Calu3 (cell line): Measurements from ENCODE around the gene SPINK13. TPM values are rescaled to one million over a fixed set of nuclear protein-coding genes. Genes with fewer than 3 reads are reported as not detected.
"Not testable (repeated sequence)": the region's sequence is repeated elsewhere in the genome, so short reads cannot be mapped to it uniquely, and the experiment has no call there.

Experiments used
- BruUV-seq: library from RNA; stranded (reverse); fragments of 400-500 nt; replicated peaks from 2 replicates; lab custom pipeline; 2021; lab: Mats Ljungman, UMichigan
- CTCF ChIA-PET: fragments of 300-600 bp; sonication (Branson Sonifier 250); formaldehyde crosslinking; loops from one replicate; lab custom pipeline; 2022; ENCODE audit warnings: antibody characterized with exemption; lab: Charles Lee
- DNase-seq: peaks from one replicate; pipeline ENCODE4 v3.0.0; 2022
- H3K27ac Mint-ChIP-seq: one replicate; pipeline ENCODE4 v1.8.0; 2022; ENCODE audit warnings: mixed read lengths; ENCODE audit not compliant: unreplicated experiment
- H3K27me3 Mint-ChIP-seq: one replicate; pipeline ENCODE4 v1.8.0; 2022; ENCODE audit warnings: mixed read lengths; ENCODE audit not compliant: unreplicated experiment
- H3K36me3 Mint-ChIP-seq: one replicate; pipeline ENCODE4 v1.8.0; 2022; ENCODE audit warnings: mild to moderate bottlenecking, moderate library complexity, mixed read lengths; ENCODE audit not compliant: insufficient read depth, unreplicated experiment
- H3K4me1 Mint-ChIP-seq: one replicate; pipeline ENCODE4 v1.8.0; 2022; ENCODE audit warnings: mild to moderate bottlenecking, low read depth, mixed read lengths; ENCODE audit not compliant: unreplicated experiment
- H3K4me3 Mint-ChIP-seq: one replicate; pipeline ENCODE4 v1.8.0; 2022; ENCODE audit warnings: mild to moderate bottlenecking, low read depth, moderate library complexity, mixed read lengths; ENCODE audit not compliant: unreplicated experiment
- H3K9me3 Mint-ChIP-seq: one replicate; pipeline ENCODE4 v1.8.0; 2022; ENCODE audit warnings: low read depth, mixed read lengths; ENCODE audit not compliant: unreplicated experiment
- intact Hi-C: fragments of 100-400 bp; cut with micrococcal nuclease; formaldehyde crosslinking; loops from one replicate; pipeline ENCODE4 v1.10.0; 2022; ENCODE audit not compliant: unreplicated experiment
- total RNA-seq: library from RNA; stranded (reverse); gene quantifications from 2 replicates; pipeline ENCODE4 v1.2.3, GENCODE V29; 2022
- TF ChIP-seq, protein P1 (sequence below): fragments of 200-600 bp; IDR thresholded peaks from one replicate; pipeline ENCODE4 v1.8.0; 2022; ENCODE audit warnings: antibody characterized with exemption; ENCODE audit not compliant: unreplicated experiment

Gene SPINK13
- total RNA-seq, 1 experiment from 2014 or later = not detected

DNA sequence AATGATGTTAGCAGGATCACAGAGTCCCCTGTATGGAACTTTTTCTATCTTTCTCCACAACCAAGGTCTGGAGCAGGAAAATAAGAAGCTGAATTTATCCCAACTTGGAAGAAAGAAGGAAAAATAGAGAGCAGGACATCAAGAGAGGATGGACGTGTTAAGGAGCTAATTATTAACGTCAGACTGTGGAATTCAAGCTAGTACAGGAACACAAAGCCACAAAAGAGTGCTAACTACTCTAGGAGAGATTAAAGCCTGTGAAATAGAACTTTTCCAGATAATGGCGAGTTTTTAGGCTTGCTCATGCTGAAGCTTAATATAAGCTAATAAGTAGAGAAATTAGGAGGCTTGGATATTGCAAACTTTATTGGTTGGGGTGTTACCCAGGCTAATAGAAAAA, 632 bp upstream of the SPINK13 start:
- DNase-seq = no peak
- H3K9me3 Mint-ChIP-seq = peaks cover 8% of the 10 kb centered on the region
- TF ChIP-seq, protein P1, sequence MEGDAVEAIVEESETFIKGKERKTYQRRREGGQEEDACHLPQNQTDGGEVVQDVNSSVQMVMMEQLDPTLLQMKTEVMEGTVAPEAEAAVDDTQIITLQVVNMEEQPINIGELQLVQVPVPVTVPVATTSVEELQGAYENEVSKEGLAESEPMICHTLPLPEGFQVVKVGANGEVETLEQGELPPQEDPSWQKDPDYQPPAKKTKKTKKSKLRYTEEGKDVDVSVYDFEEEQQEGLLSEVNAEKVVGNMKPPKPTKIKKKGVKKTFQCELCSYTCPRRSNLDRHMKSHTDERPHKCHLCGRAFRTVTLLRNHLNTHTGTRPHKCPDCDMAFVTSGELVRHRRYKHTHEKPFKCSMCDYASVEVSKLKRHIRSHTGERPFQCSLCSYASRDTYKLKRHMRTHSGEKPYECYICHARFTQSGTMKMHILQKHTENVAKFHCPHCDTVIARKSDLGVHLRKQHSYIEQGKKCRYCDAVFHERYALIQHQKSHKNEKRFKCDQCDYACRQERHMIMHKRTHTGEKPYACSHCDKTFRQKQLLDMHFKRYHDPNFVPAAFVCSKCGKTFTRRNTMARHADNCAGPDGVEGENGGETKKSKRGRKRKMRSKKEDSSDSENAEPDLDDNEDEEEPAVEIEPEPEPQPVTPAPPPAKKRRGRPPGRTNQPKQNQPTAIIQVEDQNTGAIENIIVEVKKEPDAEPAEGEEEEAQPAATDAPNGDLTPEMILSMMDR = no peak
- CTCF ChIA-PET = interaction anchor here (0.7 to 1.4 kb wide), 6 partner anchors 13 to 130 kb away, joined by 3 to 5 read pairs (median 4); no protein-coding TSS in a partner anchor
- intact Hi-C loops = no loop called here
- no TSS peak for BruUV-seq
- H3K4me1 Mint-ChIP-seq = peaks cover 27% of the 10 kb centered on the region
- peak overlapping the region; percentile 88 for H3K27ac Mint-ChIP-seq
- no peaks in the 10 kb centered on the region for H3K36me3 Mint-ChIP-seq
- no peaks in the 10 kb centered on the region for H3K27me3 Mint-ChIP-seq
- peak overlapping the region; percentile 51 for H3K4me3 Mint-ChIP-seq

DNA sequence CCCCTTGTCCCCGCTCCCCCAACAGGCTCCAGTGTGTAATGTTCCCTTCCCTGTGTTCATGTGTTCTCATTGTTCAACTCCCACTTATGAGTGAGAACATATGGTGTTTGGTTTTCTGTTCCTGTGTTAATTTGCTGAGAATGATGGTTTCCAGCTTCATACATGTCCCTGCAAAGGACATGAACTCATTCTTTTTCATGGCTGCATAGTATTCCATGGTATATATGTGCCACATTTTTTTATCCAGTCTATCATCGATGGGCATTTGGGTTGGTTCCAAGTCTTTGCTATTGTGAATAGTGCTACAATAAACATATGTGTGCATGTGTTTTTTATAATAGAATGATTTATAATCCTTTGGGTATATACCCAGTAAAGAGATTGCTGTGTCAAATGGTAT, 6.5 kb downstream of the SPINK13 start:
- H3K4me3 Mint-ChIP-seq, DNase-seq, CTCF ChIA-PET, H3K4me1 Mint-ChIP-seq, intact Hi-C loops, H3K27me3 Mint-ChIP-seq, BruUV-seq, H3K36me3 Mint-ChIP-seq, H3K27ac Mint-ChIP-seq: not testable (repeated sequence)
- H3K9me3 Mint-ChIP-seq = peaks cover 12% of the 10 kb centered on the region

DNA sequence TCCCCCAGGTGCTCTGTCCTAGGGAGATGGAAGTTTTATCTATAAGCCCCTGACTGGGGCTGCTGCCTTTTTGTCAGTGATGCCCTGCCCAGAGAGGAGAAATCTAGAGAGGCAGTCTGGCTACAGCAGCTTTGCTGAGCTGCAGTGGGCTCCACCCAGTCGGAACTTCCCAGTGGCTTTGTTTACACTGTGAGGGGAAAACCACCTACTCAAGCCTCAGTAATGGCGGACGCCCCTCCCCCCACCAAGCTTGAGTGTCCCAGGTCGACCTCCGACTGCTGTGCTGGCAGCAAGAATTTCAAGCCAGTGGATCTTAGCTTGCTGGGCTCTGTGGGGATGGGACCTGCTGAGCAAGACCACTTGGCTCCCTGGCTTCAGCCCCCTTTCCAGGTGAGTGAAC, 12.3 kb downstream of the SPINK13 start:
- H3K4me3 Mint-ChIP-seq, H3K27me3 Mint-ChIP-seq, BruUV-seq, H3K36me3 Mint-ChIP-seq, H3K4me1 Mint-ChIP-seq, H3K27ac Mint-ChIP-seq, intact Hi-C loops: not testable (repeated sequence)
- CTCF ChIA-PET = interaction anchor here (0.7 to 1.3 kb wide), 4 partner anchors 10 to 13 kb away, joined by 3 to 5 read pairs (median 4); partner anchors contain the start of gene SPINK13
- peak; percentile 64 for DNase-seq
- peaks cover 12% of the 10 kb centered on the region for H3K9me3 Mint-ChIP-seq

DNA sequence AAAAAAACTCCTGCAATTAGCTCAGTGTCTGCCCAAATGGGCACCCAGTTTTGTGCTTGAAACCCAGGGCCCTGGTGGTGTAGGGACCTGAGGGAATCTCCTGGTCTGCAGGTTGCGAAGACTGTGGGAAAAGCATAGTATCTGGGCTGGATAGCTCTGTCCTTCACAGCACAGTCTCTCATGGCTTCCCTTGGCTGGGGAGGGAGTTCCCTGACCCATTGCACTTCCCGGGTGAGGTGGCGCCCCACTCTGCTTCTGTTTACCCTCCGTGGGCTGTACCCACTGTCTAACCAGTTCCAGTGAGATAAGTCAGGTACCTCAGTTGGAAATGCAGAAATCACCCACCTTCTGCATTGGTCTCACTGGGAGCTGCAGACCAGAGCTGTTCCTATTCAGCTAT, 12.7 kb downstream of the SPINK13 start:
- H3K4me1 Mint-ChIP-seq, H3K27ac Mint-ChIP-seq, H3K4me3 Mint-ChIP-seq, H3K36me3 Mint-ChIP-seq, H3K27me3 Mint-ChIP-seq, BruUV-seq, intact Hi-C loops: not testable (repeated sequence)
- peak; percentile 4 for DNase-seq
- CTCF ChIA-PET = interaction anchor here (0.7 to 1.3 kb wide), 4 partner anchors 10 to 13 kb away, joined by 3 to 5 read pairs (median 4); partner anchors contain the start of gene SPINK13
- peaks cover 12% of the 10 kb centered on the region for H3K9me3 Mint-ChIP-seq

DNA sequence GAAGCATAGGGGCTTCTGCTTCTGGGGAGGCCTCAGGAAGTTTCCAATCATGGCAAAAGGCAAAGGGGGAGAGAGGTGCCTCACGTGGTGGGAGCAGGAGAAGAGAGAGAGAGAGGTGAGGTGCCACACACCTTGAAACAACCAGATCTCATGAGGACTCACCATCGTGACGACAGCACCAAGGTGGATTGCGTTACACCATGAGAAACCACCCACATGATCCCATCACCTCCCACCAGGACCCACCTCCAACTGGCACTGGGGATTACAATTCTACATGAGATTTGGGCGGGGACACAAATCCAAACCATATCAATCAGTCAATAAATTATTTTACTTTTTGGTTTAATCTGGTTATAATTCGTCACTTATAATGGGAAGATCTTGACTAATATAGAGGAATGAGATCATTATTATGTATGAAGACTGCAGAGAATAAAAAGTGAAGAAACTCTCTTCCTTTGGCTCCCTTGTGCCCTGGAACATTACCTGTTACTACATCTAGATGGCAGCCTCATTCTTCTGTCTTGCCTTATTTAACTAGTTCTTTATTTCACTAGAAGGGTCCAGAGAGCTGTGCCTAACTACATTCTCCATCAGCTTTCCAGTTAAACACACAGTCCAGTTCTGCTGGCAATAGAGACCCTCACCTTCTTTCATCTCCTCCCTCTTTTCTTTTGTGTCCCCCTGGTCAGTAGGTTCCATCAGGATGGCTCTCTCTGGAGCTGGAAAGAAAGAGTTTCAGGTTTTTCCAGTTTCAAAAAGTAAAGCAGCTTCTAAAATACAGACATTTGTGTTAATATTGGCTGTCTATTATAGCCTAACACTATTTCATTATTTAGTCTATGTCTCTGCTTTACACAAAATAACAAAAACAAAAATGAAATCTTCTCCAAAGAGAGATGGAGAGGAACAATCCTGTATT, 21.9 kb downstream of the SPINK13 start:
- CTCF ChIA-PET = interaction anchor here (0.7 to 1.8 kb wide), 7 partner anchors 9 to 111 kb away, joined by 3 to 14 read pairs (median 4); partner anchors contain the start of gene SPINK13
- intact Hi-C loops = loop anchor here (1.0 to 5.0 kb wide), 4 partner anchors 63 to 442 kb away; no protein-coding TSS in a partner anchor
- Mint-ChIP-seq H3K27ac (no peak overlapping the region), H3K4me3 (no peak overlapping the region), H3K36me3 (no peaks in the 10 kb centered on the region), H3K27me3 (no peaks in the 10 kb centered on the region), H3K4me1 (peaks cover 11% of the 10 kb centered on the region), H3K9me3 (no peaks in the 10 kb centered on the region)
- BruUV-seq = no TSS peak
- DNase-seq = no peak
- TF ChIP-seq, protein P1 = peak; percentile 61
